HG03521 (cell line): ENCODE data around the gene DNAJC5G.
"Not testable (repeated sequence)": the region's sequence is repeated elsewhere in the genome, so short reads cannot be mapped to it uniquely, and the experiment has no call there.

Experiments
- ATAC-seq: cut with Tn5 transposase; IDR thresholded peaks from one replicate; pipeline ENCODE4 v1.9.1; 2021; ENCODE audit warnings: mild to moderate bottlenecking, moderate library complexity; ENCODE audit not compliant: unreplicated experiment

DNAJC5G gene

GRCh38 chr2:27250652-27251379 is 24.4 kb upstream of the DNAJC5G start:
- ATAC-seq: no peak

- no peak for ATAC-seq
These were observed 23.5 kb upstream of the DNAJC5G start for GRCh38 chr2:27251766-27252165.

- no peak for ATAC-seq
These were observed 20.0 kb upstream of the DNAJC5G start for GRCh38 chr2:27255187-27255586.

GRCh38 chr2:27255660-27256059 is 19.6 kb upstream of the DNAJC5G start:
- ATAC-seq: no peak

- ATAC-seq: no peak
These were observed 18.3 kb upstream of the DNAJC5G start for GRCh38 chr2:27256855-27257454.

- ATAC-seq: no peak
These were observed 17.2 kb upstream of the DNAJC5G start for GRCh38 chr2:27258051-27258450.

- no peak for ATAC-seq
These were observed 13.8 kb upstream of the DNAJC5G start for GRCh38 chr2:27261241-27261925.

GRCh38 chr2:27261926-27262298 is 13.3 kb upstream of the DNAJC5G start:
- no peak for ATAC-seq

- ATAC-seq: no peak
These were observed 12.6 kb upstream of the DNAJC5G start, which contains the start of gene SLC30A3 for GRCh38 chr2:27262379-27263286. TSS of gene SLC30A3 (minus strand) at chr2:27263047. CDS start at chr2:27262906, 141 bp downstream.

- no peak for ATAC-seq
These were observed 11.7 kb upstream of the DNAJC5G start for GRCh38 chr2:27263287-27264252.

GRCh38 chr2:27264253-27264752 is 10.9 kb upstream of the DNAJC5G start:
- no peak for ATAC-seq

GRCh38 chr2:27264753-27265535 is 10.3 kb upstream of the DNAJC5G start:
- no peak for ATAC-seq

- no peak for ATAC-seq
These were observed 9.7 kb upstream of the DNAJC5G start for GRCh38 chr2:27265536-27265870.

GRCh38 chr2:27268296-27268695 is 6.9 kb upstream of the DNAJC5G start:
- not testable (repeated sequence) for ATAC-seq

GRCh38 chr2:27270131-27270530 is 5.1 kb upstream of the DNAJC5G start:
- ATAC-seq: no peak

- no peak for ATAC-seq
These were observed 4.6 kb upstream of the DNAJC5G start for GRCh38 chr2:27270670-27271069.

- no peak for ATAC-seq
These were observed 3.4 kb upstream of the DNAJC5G start for GRCh38 chr2:27271631-27272340.
